Fibroblast of mammary gland (primary cell): ENCODE measurements around the gene AUTS2.

Source experiments
- DNase-seq: peaks from one replicate; pipeline ENCODE4 v3.0.0-alpha.2; 2010; ENCODE audit warnings: low read depth
- H3K4me3 ChIP-seq: 2 replicates; pipeline ENCODE4 v1.5.1; 2011; ENCODE audit warnings: low read depth, mild to moderate bottlenecking, low read length, moderate library complexity; ENCODE audit not compliant: control insufficient read depth
- TF ChIP-seq, protein P1 (sequence below): conservative IDR thresholded peaks from 2 replicates; pipeline ENCODE4 v1.5.1; 2011; ENCODE audit warnings: low read depth, low read length, inconsistent platforms; ENCODE audit not compliant: control insufficient read depth, insufficient read depth

AUTS2 gene

DNA sequence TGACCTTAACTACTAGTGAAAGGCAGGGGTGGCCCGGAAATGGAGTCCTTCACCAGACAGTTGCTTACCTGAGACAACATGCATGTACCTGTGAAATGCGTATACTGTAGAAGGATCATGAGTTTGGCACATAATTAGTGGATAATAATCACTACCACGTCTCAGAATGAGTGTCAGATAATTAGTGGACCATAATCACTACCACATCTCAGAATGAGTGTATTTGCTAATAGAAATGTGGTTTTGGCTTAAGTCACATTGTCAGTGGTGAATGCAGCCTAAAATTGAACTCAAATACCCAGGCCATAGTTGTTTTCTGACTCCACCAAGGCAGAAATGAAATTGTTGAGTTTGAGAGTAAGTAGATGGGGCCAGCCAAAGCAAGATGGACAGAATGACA, 1065.4 kb downstream of the AUTS2 start:
- no peak overlapping the region for H3K4me3 ChIP-seq
- TF ChIP-seq, protein P1, sequence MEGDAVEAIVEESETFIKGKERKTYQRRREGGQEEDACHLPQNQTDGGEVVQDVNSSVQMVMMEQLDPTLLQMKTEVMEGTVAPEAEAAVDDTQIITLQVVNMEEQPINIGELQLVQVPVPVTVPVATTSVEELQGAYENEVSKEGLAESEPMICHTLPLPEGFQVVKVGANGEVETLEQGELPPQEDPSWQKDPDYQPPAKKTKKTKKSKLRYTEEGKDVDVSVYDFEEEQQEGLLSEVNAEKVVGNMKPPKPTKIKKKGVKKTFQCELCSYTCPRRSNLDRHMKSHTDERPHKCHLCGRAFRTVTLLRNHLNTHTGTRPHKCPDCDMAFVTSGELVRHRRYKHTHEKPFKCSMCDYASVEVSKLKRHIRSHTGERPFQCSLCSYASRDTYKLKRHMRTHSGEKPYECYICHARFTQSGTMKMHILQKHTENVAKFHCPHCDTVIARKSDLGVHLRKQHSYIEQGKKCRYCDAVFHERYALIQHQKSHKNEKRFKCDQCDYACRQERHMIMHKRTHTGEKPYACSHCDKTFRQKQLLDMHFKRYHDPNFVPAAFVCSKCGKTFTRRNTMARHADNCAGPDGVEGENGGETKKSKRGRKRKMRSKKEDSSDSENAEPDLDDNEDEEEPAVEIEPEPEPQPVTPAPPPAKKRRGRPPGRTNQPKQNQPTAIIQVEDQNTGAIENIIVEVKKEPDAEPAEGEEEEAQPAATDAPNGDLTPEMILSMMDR, result no peak
- DNase-seq, result no peak

DNA sequence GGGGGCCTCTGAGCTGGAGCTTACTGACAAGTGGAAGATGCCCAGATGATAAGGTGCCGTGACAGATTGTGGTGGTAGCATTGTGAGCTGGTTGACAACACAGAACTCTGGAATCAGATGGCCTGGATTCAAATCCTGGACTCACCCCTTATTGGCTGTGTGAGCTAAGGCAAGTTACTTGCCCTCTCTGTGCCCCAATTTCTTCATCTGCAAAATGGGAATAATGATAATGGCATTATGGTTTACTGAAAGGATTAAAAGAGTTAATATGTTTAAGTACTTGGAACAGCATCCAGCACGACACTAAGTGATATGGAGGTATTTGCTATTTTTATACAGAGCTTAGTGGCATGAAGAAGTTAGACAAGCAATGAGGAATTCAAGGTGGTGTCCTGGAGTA, 1067.7 kb downstream of the AUTS2 start:
- TF ChIP-seq, protein P1, result no peak
- DNase-seq, result no peak
- no peak overlapping the region for H3K4me3 ChIP-seq

DNA sequence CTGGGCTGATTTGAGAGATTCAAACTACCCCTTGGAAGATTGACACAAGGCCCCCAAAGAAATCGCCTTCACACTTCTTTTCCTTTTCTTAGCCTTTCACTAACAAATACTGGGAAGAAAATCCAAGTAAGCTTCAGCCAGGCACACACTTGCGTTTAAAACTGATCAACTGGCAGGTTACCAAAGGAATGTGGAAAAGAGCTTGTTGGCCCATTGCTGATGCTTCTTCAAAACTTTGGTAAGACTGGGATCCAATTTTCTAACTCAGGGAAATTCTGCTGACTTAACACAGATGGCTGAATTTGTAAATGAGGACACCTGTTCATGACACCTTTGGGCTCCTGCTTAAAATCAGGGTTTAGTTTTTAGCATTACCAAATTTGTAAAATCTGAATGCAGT, 1069.1 kb downstream of the AUTS2 start:
- H3K4me3 ChIP-seq, result no peak overlapping the region
- no peak for DNase-seq
- TF ChIP-seq, protein P1, result no peak

DNA sequence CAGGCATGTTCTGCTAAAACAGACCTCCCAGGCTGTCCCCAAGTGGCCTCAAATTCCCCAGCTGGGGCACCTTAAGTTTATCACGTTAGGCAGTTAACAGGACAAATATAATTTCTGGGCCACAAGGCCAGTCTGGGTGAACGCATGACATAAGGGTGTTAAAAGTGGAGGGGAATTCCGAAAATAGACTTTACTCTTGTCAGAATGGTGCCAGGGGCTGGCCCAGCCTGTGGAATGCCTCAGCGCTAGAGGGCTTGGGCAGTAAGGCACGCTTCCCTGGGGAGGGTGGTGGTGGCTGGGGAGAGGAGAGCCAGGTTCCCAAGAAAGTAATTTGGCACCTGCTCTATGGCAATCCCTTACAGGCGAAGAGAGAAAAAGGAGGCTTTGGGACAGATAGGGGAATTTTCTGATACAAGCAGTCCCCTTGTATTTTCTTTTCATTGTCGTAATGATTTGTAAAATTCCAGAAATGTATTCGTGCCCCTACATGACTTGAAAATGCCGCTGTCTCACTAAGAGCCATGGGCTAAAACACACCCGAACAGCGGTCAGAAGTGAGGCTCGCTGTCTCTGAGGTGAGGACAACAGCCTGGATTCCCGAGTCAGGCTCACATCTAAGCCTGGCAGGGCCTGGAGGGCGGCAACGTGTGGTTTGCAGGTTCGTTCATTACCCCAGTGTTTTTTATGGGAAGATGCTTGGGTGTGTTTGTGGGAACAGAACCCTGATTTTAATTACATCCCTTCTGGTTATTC, 1070.5 kb downstream of the AUTS2 start:
- no peak for DNase-seq
- no peak overlapping the region for H3K4me3 ChIP-seq
- TF ChIP-seq, protein P1, result no peak

DNA sequence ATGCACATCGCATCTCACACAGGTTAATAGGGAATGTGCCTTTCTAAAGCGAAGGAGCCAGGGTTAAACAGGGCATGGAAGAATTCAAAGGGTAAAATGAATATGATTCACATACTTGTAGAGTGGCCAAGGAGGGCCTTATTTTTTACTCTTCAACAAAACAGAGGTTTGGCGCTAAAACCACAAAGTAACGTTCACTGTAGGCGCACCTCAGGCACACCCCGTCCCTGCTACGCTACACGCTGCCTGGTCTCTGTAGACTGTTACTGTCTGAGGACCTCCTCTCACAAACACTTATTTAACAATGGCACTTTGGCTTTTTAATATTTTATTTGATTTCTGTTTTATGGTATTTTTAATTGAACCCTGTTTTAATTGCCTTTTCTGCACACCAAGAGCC, 1071.6 kb downstream of the AUTS2 start:
- TF ChIP-seq, protein P1, result no peak
- H3K4me3 ChIP-seq, result no peak overlapping the region
- DNase-seq, result no peak

DNA sequence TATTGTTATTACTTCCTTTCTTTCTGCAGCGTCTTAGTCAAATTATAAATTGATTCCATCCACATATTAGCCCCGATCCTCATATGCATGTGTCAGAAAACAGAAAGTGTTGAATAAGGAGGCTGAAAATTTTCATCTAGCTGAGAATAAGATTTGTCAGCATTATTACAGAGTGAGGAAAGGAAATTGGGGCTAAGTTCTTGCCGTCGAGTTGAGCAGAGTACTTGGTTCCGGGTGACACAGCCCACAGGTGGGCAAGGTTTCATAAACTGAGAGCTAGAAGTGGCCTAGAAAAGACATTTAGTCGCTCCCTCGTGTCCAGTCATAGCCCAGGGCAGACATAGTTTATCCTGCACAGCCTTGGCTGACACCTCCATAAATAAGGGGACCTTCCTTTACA, 1072.0 kb downstream of the AUTS2 start:
- no peak for DNase-seq
- TF ChIP-seq, protein P1, result no peak
- no peak overlapping the region for H3K4me3 ChIP-seq
